Testis (tissue), 3 donors: ENCODE measurements around the gene PSMA7. TPM values are rescaled to one million over a fixed set of nuclear protein-coding genes. Genes with fewer than 3 reads are reported as not detected.

ENCODE experiments used
- DNase-seq: peaks from one replicate; pipeline ENCODE4 v3.0.0-alpha.2; 2019
- H3K27ac ChIP-seq, 2 donors: fragments of 200-600 bp; sonication (generic); one replicate each; pipeline ENCODE4 v1.5.1; 2019
- H3K27me3 ChIP-seq: fragments of 200-600 bp; sonication (generic); one replicate; pipeline ENCODE4 v1.5.1; 2019
- H3K36me3 ChIP-seq: fragments of 200-600 bp; sonication (generic); one replicate; pipeline ENCODE4 v1.5.1; 2017; ENCODE audit warnings: low read depth; ENCODE audit errors: missing control alignments
- H3K4me1 ChIP-seq: fragments of 200-600 bp; sonication (generic); one replicate; pipeline ENCODE4 v1.5.1; 2019
- H3K4me3 ChIP-seq, 2 donors: fragments of 200-600 bp; sonication (generic); one replicate each; pipeline ENCODE4 v1.5.1; 2017 to 2019
- H3K9me3 ChIP-seq: fragments of 200-600 bp; sonication (generic); one replicate; pipeline ENCODE4 v1.5.1; 2017
- CTCF ChIP-seq, 3 experiments: fragments of 450-650 bp in 2 of 3; fragments of 200-600 bp in 1 of 3; sonication (generic) in 1 of 3; IDR thresholded peaks; one replicate each; pipeline ENCODE4 v1.5.1; 2016 to 2019; ENCODE audit warnings: antibody characterized with exemption in 3 of 3, mild to moderate bottlenecking in 2 of 3, moderate library complexity in 1 of 3
- POLR2A ChIP-seq: fragments of 450-650 bp; IDR thresholded peaks from one replicate; pipeline ENCODE4 v1.6.1; 2017; ENCODE audit warnings: antibody characterized with exemption, mild to moderate bottlenecking, moderate library complexity
- WGBS, 2 donors: methylation state at CpG; one replicate each; pipeline ENCODE4 v1.1.5; 2018; 5-methylcytosine and 5-hydroxymethylcytosine counted together
- intact Hi-C: fragments of 100-400 bp; cut with DNase I; formaldehyde crosslinking; loops from one replicate; pipeline ENCODE4 v1.15.1; 2023; ENCODE audit warnings: low total_unique reads
- polyA plus RNA-seq: library from polyadenylated mRNA; stranded (reverse); fragments of 350-450 nt; fragmentation: Illumina TruSeq; extraction: RNeasy Lipid Tissue Mini Kit (QIAGEN cat#74804); gene quantifications from one replicate; pipeline ENCODE4 v1.2.3, GENCODE V29; 2014; ENCODE audit warnings: low read depth, low replicate concordance; ENCODE audit not compliant: insufficient read depth
- total RNA-seq, 2 donors: library from RNA; depleted of rRNA; stranded (reverse); fragments of >200 nt; gene quantifications; one replicate each; pipeline ENCODE4 v1.2.3, GENCODE V29; 2016

The PSMA7 gene
- total and polyA plus RNA-seq, 3 donors from 2014 or later: 124 to 203 (median 146) TPM

GRCh38 chr20:62175711-62176110 lies 32.5 kb upstream of the PSMA7 start:
- Histone ChIP-seq H3K9me3 (no peaks in the 10 kb centered on the region), H3K4me3 (no peak overlapping the region), H3K27me3 (no peaks in the 10 kb centered on the region), H3K36me3 (no peaks in the 10 kb centered on the region), H3K27ac (no peak overlapping the region), H3K4me1 (no peaks in the 10 kb centered on the region)
- 86 to 95% methylated on average over 10 of the region's 10 CpGs for WGBS, 2 donors
- DNase-seq: no peak
- intact Hi-C loops: no loop called here
- TF ChIP-seq CTCF (IDR thresholded peaks at IDR 0.05) (no peak), POLR2A (no peak)

GRCh38 chr20:62174870-62175624 lies 31.9 kb upstream of the PSMA7 start:
- Histone ChIP-seq H3K4me3 (no peak overlapping the region), H3K36me3 (no peaks in the 10 kb centered on the region), H3K27ac (no peak overlapping the region), H3K9me3 (no peaks in the 10 kb centered on the region), H3K27me3 (no peaks in the 10 kb centered on the region), H3K4me1 (no peaks in the 10 kb centered on the region)
- no peak for DNase-seq
- 88 to 94% methylated on average over 25 to 26 of the region's 26 CpGs for whole genome bisulfite sequencing, 2 donors
- intact Hi-C loops: no loop called here
- no peak for TF ChIP-seq POLR2A
- TF ChIP-seq CTCF (IDR thresholded peaks at IDR 0.05): no peak

GRCh38 chr20:62174021-62174804 lies 31.0 kb upstream of the PSMA7 start:
- Histone ChIP-seq H3K4me3 (no peak overlapping the region), H3K4me1 (no peaks in the 10 kb centered on the region), H3K27ac (no peak overlapping the region), H3K36me3 (no peaks in the 10 kb centered on the region), H3K9me3 (no peaks in the 10 kb centered on the region), H3K27me3 (no peaks in the 10 kb centered on the region)
- DNase-seq: no peak
- no peak for TF ChIP-seq CTCF (IDR thresholded peaks at IDR 0.05)
- no peak for TF ChIP-seq POLR2A
- WGBS, 2 donors: 92 to 93% methylated on average over 28 of the region's 28 CpGs
- intact Hi-C loops: no loop called here

DNA sequence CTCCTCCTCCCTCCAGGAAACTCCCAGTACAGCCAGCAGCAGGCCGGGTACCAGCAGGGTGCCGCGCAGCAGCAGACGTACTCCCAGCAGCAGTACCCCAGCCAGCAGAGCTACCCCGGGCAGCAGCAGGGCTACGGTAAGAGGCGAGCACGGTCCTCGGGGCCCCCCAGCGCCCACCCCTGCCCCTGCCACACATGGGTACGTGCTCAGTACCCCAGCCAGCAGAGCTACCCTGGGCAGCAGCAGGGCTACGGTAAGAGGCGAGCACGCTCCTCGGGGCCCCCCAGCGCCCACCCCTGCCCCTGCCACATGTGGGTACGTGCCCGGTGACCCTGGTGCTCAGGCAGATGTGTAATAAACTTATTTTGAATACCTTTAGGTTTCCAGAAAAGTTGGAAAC lies 29.5 kb upstream of the PSMA7 start:
- no peak for DNase-seq
- Histone ChIP-seq H3K36me3 (no peaks in the 10 kb centered on the region), H3K4me3 (no peak overlapping the region), H3K9me3 (no peaks in the 10 kb centered on the region), H3K27me3 (no peaks in the 10 kb centered on the region), H3K4me1 (no peaks in the 10 kb centered on the region), H3K27ac (no peak overlapping the region)
- 95% methylated on average over 11 to 18 of the region's 18 CpGs for WGBS, 2 donors
- TF ChIP-seq CTCF (IDR thresholded peaks at IDR 0.05): no peak
- TF ChIP-seq POLR2A: no peak
- intact Hi-C loops: no loop called here
